IMR-90 (cell line): ENCODE data around the gene KLHL30. TPM values are rescaled to one million over a fixed set of nuclear protein-coding genes. Genes with fewer than 3 reads are reported as not detected.

Source experiments
- ATAC-seq: fragments of 200-7000 bp; cut with Tn5 transposase; 2 replicates; pipeline ENCODE4 v1.9.1; 2020; ENCODE audit warnings: low read depth, mild to moderate bottlenecking, moderate library complexity
- BruUV-seq: library from RNA; stranded (reverse); fragments of 400-500 nt; replicated peaks from 2 replicates; lab custom pipeline; 2021; lab: Mats Ljungman, UMichigan
- CTCF ChIA-PET: fragments of 300-600 bp; formaldehyde crosslinking; extraction: SDS; loops from one replicate; lab custom pipeline; 2021; ENCODE audit warnings: antibody characterized with exemption; lab: Yijun Ruan, JAX
- POLR2A ChIA-PET: fragments of 300-600 bp; sonication (Branson Sonifier 250); formaldehyde crosslinking; loops from one replicate; lab custom pipeline; 2022; ENCODE audit warnings: antibody characterized with exemption; ENCODE audit not compliant: unreplicated experiment; lab: Charles Lee
- DNase-seq: peaks from one replicate; pipeline ENCODE4 v3.0.0; 2013
- H2AFZ ChIP-seq: replicated peaks from 2 replicates; pipeline ENCODE3; 2013; ENCODE audit warnings: low read length, mild to moderate bottlenecking; ENCODE audit not compliant: poor library complexity
- H2AK5ac ChIP-seq: 2 replicates; pipeline ENCODE4 v1.6.1; 2013; ENCODE audit warnings: low read depth, low read length, inconsistent platforms
- H2AK9ac ChIP-seq: replicated peaks from 2 replicates; pipeline ENCODE3; 2013; ENCODE audit warnings: mild to moderate bottlenecking, low read depth, low read length, moderate library complexity; ENCODE audit not compliant: poor library complexity
- H2BK120ac ChIP-seq: 2 replicates; pipeline ENCODE4 v1.6.1; 2013; ENCODE audit warnings: low read depth, low read length, inconsistent platforms
- H2BK15ac ChIP-seq: 3 replicates; pipeline ENCODE4 v1.6.1; 2013; ENCODE audit warnings: low read depth, low read length, inconsistent platforms
- H2BK20ac ChIP-seq: 2 replicates; pipeline ENCODE4 v1.6.1; 2013; ENCODE audit warnings: low read depth, mild to moderate bottlenecking, inconsistent platforms, low read length, moderate library complexity
- H2BK5ac ChIP-seq: 2 replicates; pipeline ENCODE4 v1.6.1; 2013; ENCODE audit warnings: mild to moderate bottlenecking, low read depth, low read length, inconsistent platforms; ENCODE audit not compliant: poor library complexity, severe bottlenecking
- H3K14ac ChIP-seq: replicated peaks from 2 replicates; pipeline ENCODE4 v1.6.1; 2013; ENCODE audit warnings: low read depth, low read length, inconsistent platforms
- H3K18ac ChIP-seq: 2 replicates; pipeline ENCODE4 v1.6.1; 2013; ENCODE audit warnings: low read depth, low read length, control low read depth
- H3K23ac ChIP-seq: 2 replicates; pipeline ENCODE4 v1.6.1; 2013; ENCODE audit warnings: low read depth, low read length, inconsistent platforms
- H3K27ac ChIP-seq: 2 replicates; pipeline ENCODE4 v1.5.1; 2013; ENCODE audit warnings: mild to moderate bottlenecking, control low read depth, low read length; ENCODE audit not compliant: insufficient read depth
- H3K27me3 ChIP-seq: 2 replicates; pipeline ENCODE4 v1.6.1; 2013; ENCODE audit warnings: low read length; ENCODE audit not compliant: control insufficient read depth, insufficient read depth
- H3K36me3 ChIP-seq: 2 replicates; pipeline ENCODE4 v1.6.1; 2013; ENCODE audit warnings: low read length, mixed read lengths; ENCODE audit not compliant: control insufficient read depth, insufficient read depth
- H3K4ac ChIP-seq: 2 replicates; pipeline ENCODE4 v1.6.1; 2013; ENCODE audit warnings: low read depth, low read length, inconsistent platforms
- H3K4me1 ChIP-seq: 2 replicates; pipeline ENCODE4 v1.6.1; 2013; ENCODE audit warnings: low read length, mixed read lengths; ENCODE audit not compliant: control insufficient read depth, insufficient read depth
- H3K4me2 ChIP-seq: 2 replicates; pipeline ENCODE4 v1.6.1; 2013; ENCODE audit warnings: low read depth, mild to moderate bottlenecking, control low read depth, low read length, moderate library complexity
- H3K4me3 ChIP-seq: 2 replicates; pipeline ENCODE4 v1.5.1; 2013; ENCODE audit warnings: low read depth, mild to moderate bottlenecking, control low read depth, low read length, moderate library complexity; ENCODE audit not compliant: insufficient read depth
- H3K56ac ChIP-seq: 2 replicates; pipeline ENCODE4 v1.6.1; 2013; ENCODE audit warnings: low read length, inconsistent platforms; ENCODE audit not compliant: insufficient read depth; ENCODE audit errors: extremely low read depth
- H3K79me1 ChIP-seq, 2 experiments: 2 replicates each; pipeline ENCODE4 v1.6.1; 2013; ENCODE audit warnings: low read length in 2 of 2, inconsistent platforms in 1 of 2, low read depth in 1 of 2
- H3K9ac ChIP-seq: 2 replicates; pipeline ENCODE4 v1.6.1; 2013; ENCODE audit warnings: low read depth, low read length, control low read depth
- H3K9me1 ChIP-seq: 2 replicates; pipeline ENCODE4 v1.6.1; 2013; ENCODE audit warnings: low read length, inconsistent platforms; ENCODE audit not compliant: insufficient read depth
- H3K9me3 ChIP-seq: 2 replicates; pipeline ENCODE4 v1.6.1; 2013; ENCODE audit warnings: low read length; ENCODE audit not compliant: control insufficient read depth, insufficient read depth
- H4K20me1 ChIP-seq: 2 replicates; pipeline ENCODE4 v1.6.1; 2013; ENCODE audit warnings: low read length, inconsistent platforms; ENCODE audit not compliant: insufficient read depth
- H4K5ac ChIP-seq: 2 replicates; pipeline ENCODE4 v1.6.1; 2013; ENCODE audit warnings: mild to moderate bottlenecking, low read depth, low read length, control low read depth
- H4K8ac ChIP-seq, 2 experiments: 2 replicates each; pipeline ENCODE4 v1.6.1; 2013; ENCODE audit warnings: low read depth in 2 of 2, low read length in 2 of 2, control low read depth in 1 of 2, inconsistent platforms in 1 of 2
- H4K91ac ChIP-seq: 2 replicates; pipeline ENCODE4 v1.6.1; 2013; ENCODE audit warnings: low read depth, low read length, inconsistent platforms; ENCODE audit not compliant: insufficient read depth
- BHLHE40 ChIP-seq: fragments of 150-350 bp; IDR thresholded peaks from 2 replicates; pipeline ENCODE4 v1.6.1; 2016; ENCODE audit warnings: mild to moderate bottlenecking, low read depth, low read length
- CEBPB ChIP-seq: IDR thresholded peaks from 2 replicates; pipeline ENCODE4 v1.6.1; 2012; ENCODE audit warnings: low read depth, low read length, improper control_type of control experiment
- ELK1 ChIP-seq: fragments of 150-350 bp; IDR thresholded peaks from 2 replicates; pipeline ENCODE4 v1.6.1; 2016; ENCODE audit warnings: low read depth, mild to moderate bottlenecking, low read length, moderate library complexity, borderline replicate concordance
- FOS ChIP-seq: fragments of 150-350 bp; IDR thresholded peaks from 2 replicates; pipeline ENCODE4 v1.6.1; 2016; ENCODE audit warnings: low read depth, low read length
- POLR2A ChIP-seq: IDR thresholded peaks from 2 replicates; pipeline ENCODE4 v1.6.1; 2012; ENCODE audit warnings: mild to moderate bottlenecking, low read depth, low read length
- RAD21 ChIP-seq: IDR thresholded peaks from 2 replicates; pipeline ENCODE4 v1.6.1; 2012; ENCODE audit warnings: low read length, improper control_type of control experiment
- RCOR1 ChIP-seq: IDR thresholded peaks from 2 replicates; pipeline ENCODE4 v1.6.1; 2012; ENCODE audit warnings: mild to moderate bottlenecking, low read length, improper control_type of control experiment; ENCODE audit not compliant: insufficient replicate concordance
- RFX5 ChIP-seq: IDR thresholded peaks from 2 replicates; pipeline ENCODE4 v1.8.0; 2012; ENCODE audit warnings: low read depth, mild to moderate bottlenecking, low read length, moderate library complexity
- WGBS, 2 experiments: methylation state at CpG; one replicate each; pipeline versions ENCODE4 v1.1.5 to v1.1.7; 2013; ENCODE audit warnings: missing lambda C conversion rate in 2 of 2; ENCODE audit not compliant: insufficient read length in 1 of 2; ENCODE audit errors: extremely low coverage in 2 of 2; 5-methylcytosine and 5-hydroxymethylcytosine counted together
- dilution Hi-C: fragments of 300-500 bp; cut with HindIII; formaldehyde crosslinking; loops from one replicate; pipeline ENCODE4 v1.14.3; 2018; ENCODE audit warnings: low sequenced_read_pairs; ENCODE audit not compliant: unreplicated experiment
- in situ Hi-C: fragments of 300-500 bp; cut with MboI; formaldehyde crosslinking; loops from 3 replicates; pipeline ENCODE4 v1.14.3; 2019; ENCODE audit warnings: low sequenced_read_pairs, inconsistent platforms, mixed read lengths
- intact Hi-C: fragments of 100-400 bp; cut with micrococcal nuclease; formaldehyde crosslinking; loops from 2 replicates; pipeline ENCODE4 v1.10.0; 2022
- polyA plus RNA-seq, 3 experiments: library from polyadenylated mRNA; depleted of rRNA; stranded (reverse); fragments of >200 nt; gene quantifications; 2 replicates each; pipeline ENCODE4 v1.2.3, GENCODE V29; 2012; ENCODE audit warnings: low replicate concordance in 1 of 3
- total RNA-seq: library from RNA; depleted of rRNA; stranded (reverse); fragments of >200 nt; gene quantifications from 2 replicates; pipeline ENCODE4 v1.2.3, GENCODE V29; 2012

The KLHL30 gene
- total and polyA plus RNA-seq, 2 of the 4 experiments (the other 2 are of a cell fraction) = under 0.01 to 0.03 TPM

DNA sequence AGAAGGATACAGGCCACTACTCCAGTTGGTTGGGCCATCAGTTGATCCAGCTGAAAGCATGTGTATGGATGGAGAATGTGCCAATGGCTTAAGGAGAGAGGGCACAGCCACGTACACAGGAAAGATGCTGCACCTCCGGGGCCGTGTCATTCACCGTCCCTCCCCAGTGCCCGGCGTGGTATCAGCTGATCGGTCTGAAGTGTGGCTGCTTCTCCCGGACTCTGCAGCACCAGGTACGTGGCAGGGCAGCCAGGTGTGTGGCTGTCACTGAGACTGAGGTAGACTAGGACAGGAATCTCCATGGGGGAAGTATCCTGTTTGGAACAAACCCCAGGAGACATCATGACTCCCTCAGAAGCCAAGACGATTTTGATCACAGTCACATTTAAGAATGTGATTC is 16.1 kb downstream of the KLHL30 start:
- Histone ChIP-seq H2AK5ac (peak overlapping the region; percentile 81), H2BK120ac (peak overlapping the region; percentile 34; the same call in 1 of the 2 replicates), H4K91ac (no peak overlapping the region), H2BK15ac (peak overlapping the region; percentile 13; the same call in 1 of the 3 replicates), H2BK20ac (no peak overlapping the region), H3K56ac (no peak overlapping the region), H2AFZ (peak overlapping the region; percentile 60), H3K14ac (no peak overlapping the region), H3K27me3 (no peaks in the 10 kb centered on the region), H3K4me2 (no peak overlapping the region), H3K9ac (no peak overlapping the region), H3K9me3 (no peaks in the 10 kb centered on the region), H4K20me1 (no peaks in the 10 kb centered on the region), H4K5ac (no peak overlapping the region), H4K8ac (no peak overlapping the region; a peak in 2 of 4 replicates), H2AK9ac (peak overlapping the region; percentile 59), H3K18ac (no peak overlapping the region), H3K4me3 (no peak overlapping the region), H3K23ac (no peak overlapping the region), H2BK5ac (no peak overlapping the region), H3K4ac (no peak overlapping the region), H3K27ac (no peak overlapping the region), H3K4me1 (peaks cover 11% of the 10 kb centered on the region), H3K79me1 (no peaks in the 10 kb centered on the region; a peak in 1 of 4 replicates), H3K9me1 (0 out of 2 replicates have a peak, but pooled peaks cover 7% of the 10 kb centered on the region), H3K36me3 (no peaks in the 10 kb centered on the region)
- in situ Hi-C loops = no loop called here
- intact Hi-C loops = no loop called here
- ChIA-PET CTCF (no interaction called here), POLR2A (no interaction called here)
- no peak for ATAC-seq
- DNase-seq = no peak
- no TSS peak for BruUV-seq
- TF ChIP-seq RAD21 (no peak), BHLHE40 (no peak), CEBPB (no peak), FOS (no peak), POLR2A (no peak), RFX5 (no peak), ELK1 (no peak), RCOR1 (no peak)
- WGBS, 2 experiments = 97% methylated on average over 7 of the region's 10 CpGs; no CpG with 5 or more reads in 1 of the 2 experiments
- dilution Hi-C loops = no loop called here
